Panc1 (cell line): ENCODE measurements around the gene UAP1L1. TPM values are rescaled to one million over a fixed set of nuclear protein-coding genes. Genes with fewer than 3 reads are reported as not detected.

Source experiments
- ATAC-seq: fragments of 200-7000 bp; cut with Tn5 transposase; 2 replicates; pipeline ENCODE4 v1.9.1; 2020; ENCODE audit warnings: mild to moderate bottlenecking, moderate library complexity
- BruUV-seq: library from RNA; stranded (reverse); fragments of 400-500 nt; replicated peaks from 2 replicates; lab custom pipeline; 2021; lab: Mats Ljungman, UMichigan
- CTCF ChIA-PET: fragments of 300-600 bp; sonication (Branson Sonifier 250); formaldehyde crosslinking; loops from one replicate; lab custom pipeline; 2022; ENCODE audit warnings: antibody characterized with exemption; lab: Charles Lee
- POLR2A ChIA-PET: fragments of 300-600 bp; sonication (Branson Sonifier 250); formaldehyde crosslinking; loops from one replicate; lab custom pipeline; 2022; ENCODE audit warnings: antibody characterized with exemption; lab: Charles Lee
- DNase-seq: peaks from one replicate; pipeline ENCODE4 v3.0.0-alpha.2; 2010; ENCODE audit warnings: low read depth, low spot score
- H3K27ac ChIP-seq: 2 replicates; pipeline ENCODE4 v1.5.1; 2011; ENCODE audit warnings: mild to moderate bottlenecking, low read length, inconsistent platforms
- H3K27me3 ChIP-seq: fragments of 200-500 bp; sonication (Bioruptor generic); 2 replicates; pipeline ENCODE4 v1.6.0; 2014; ENCODE audit warnings: low read length, inconsistent platforms; ENCODE audit not compliant: control insufficient read depth, insufficient read depth
- H3K36me3 ChIP-seq: fragments of 200-500 bp; sonication (Bioruptor generic); 2 replicates; pipeline ENCODE4 v1.5.1; 2014; ENCODE audit warnings: inconsistent platforms, mild to moderate bottlenecking, low read length, moderate library complexity; ENCODE audit not compliant: control insufficient read depth, insufficient read depth
- H3K4me1 ChIP-seq: 2 replicates; pipeline ENCODE4 v1.5.1; 2011; ENCODE audit warnings: inconsistent platforms, mild to moderate bottlenecking, low read length, moderate library complexity; ENCODE audit not compliant: control insufficient read depth, insufficient read depth
- H3K4me3 ChIP-seq, 2 experiments: 2 replicates each; pipeline ENCODE4 v1.5.1; 2011 to 2012; ENCODE audit warnings: low read depth in 2 of 2, low read length in 2 of 2, mild to moderate bottlenecking in 2 of 2, inconsistent platforms in 1 of 2, moderate library complexity in 1 of 2
- H3K9me3 ChIP-seq: fragments of 200-500 bp; sonication (Bioruptor generic); 2 replicates; pipeline ENCODE4 v1.5.1; 2014; ENCODE audit warnings: low read depth, mild to moderate bottlenecking, inconsistent platforms, low read length, moderate library complexity; ENCODE audit not compliant: control insufficient read depth, insufficient read depth
- CTCF ChIP-seq: fragments of 450-650 bp; IDR thresholded peaks from 2 replicates; pipeline ENCODE4 v1.5.1; 2017; ENCODE audit warnings: mild to moderate bottlenecking
- POLR2AphosphoS5 ChIP-seq: IDR thresholded peaks from 2 replicates; pipeline ENCODE4 v1.6.1; 2012; ENCODE audit warnings: mild to moderate bottlenecking, low read depth, low read length, moderate library complexity
- REST ChIP-seq, 2 experiments: IDR thresholded peaks; 2 replicates each; pipeline ENCODE4 v1.6.1; 2011 to 2012; ENCODE audit warnings: low read depth in 2 of 2, control low read depth in 1 of 2, low read length in 1 of 2, mild to moderate bottlenecking in 1 of 2, moderate library complexity in 1 of 2; ENCODE audit not compliant: insufficient read depth in 1 of 2
- SIN3A ChIP-seq: IDR thresholded peaks from 2 replicates; pipeline ENCODE4 v1.6.1; 2012; ENCODE audit warnings: low read depth, mild to moderate bottlenecking, low read length, moderate library complexity, borderline replicate concordance; ENCODE audit not compliant: insufficient read depth
- TCF7L2 ChIP-seq: IDR thresholded peaks from 2 replicates; pipeline ENCODE4 v1.6.1; 2011; ENCODE audit warnings: mild to moderate bottlenecking, low read depth, low read length, inconsistent platforms
- in situ Hi-C: cut with HindIII; loops from 2 replicates; pipeline ENCODE4 v1.10.0; 2016; ENCODE audit warnings: low sequenced_read_pairs, low pct_unique_long_range_greater_than_20kb
- intact Hi-C: fragments of 100-400 bp; cut with micrococcal nuclease; formaldehyde crosslinking; loops from one replicate; pipeline ENCODE4 v1.10.0; 2022; ENCODE audit not compliant: unreplicated experiment
- total RNA-seq: library from RNA; stranded (reverse); gene quantifications from one replicate; pipeline ENCODE4 v1.2.1, GENCODE V29; 2021; ENCODE audit not compliant: unreplicated experiment

UAP1L1 gene
- total RNA-seq, 1 experiment from 2014 or later: 23.1 TPM

DNA sequence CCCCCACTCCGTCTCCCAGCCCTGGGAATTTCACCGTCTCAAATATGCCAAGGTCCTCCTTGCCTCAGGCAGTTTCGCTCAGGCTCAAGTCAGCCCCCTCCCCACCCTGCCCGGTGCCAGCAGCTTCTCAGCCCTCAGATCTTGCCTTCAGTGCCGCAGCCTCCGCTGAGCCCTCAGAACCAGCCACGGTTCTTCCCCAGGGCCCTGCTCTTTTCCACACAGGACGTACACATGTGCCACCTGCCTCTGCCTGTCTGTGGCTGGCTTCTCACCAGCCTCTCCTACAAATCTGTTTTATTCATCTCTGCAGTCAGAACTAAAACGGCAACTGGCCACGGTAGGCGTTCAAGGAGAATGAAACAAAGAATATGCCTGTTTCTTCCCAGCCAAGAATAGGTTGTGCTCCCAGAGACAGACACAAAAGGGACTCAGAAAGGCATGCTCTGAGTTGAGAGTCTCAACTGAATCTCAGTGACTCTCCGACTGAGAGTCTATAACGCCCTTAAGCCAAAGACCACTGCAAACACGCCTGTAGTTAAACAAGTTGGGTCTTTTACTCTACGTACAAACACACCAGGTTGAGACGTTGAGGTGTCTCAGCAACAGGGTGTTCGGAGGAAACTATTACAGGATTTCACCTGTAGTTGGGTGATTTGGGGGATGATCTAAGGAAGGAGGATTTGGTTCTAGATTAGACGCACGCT, 51.0 kb downstream of the UAP1L1 start:
- Histone ChIP-seq H3K4me3 (peak overlapping the region; percentile 68 to 75), H3K27me3 (no peaks in the 10 kb centered on the region), H3K36me3 (0 out of 2 replicates have a peak, but pooled peaks cover 3% of the 10 kb centered on the region), H3K4me1 (peaks cover 3% of the 10 kb centered on the region; the same call in 1 of the 2 replicates), H3K9me3 (no peaks in the 10 kb centered on the region), H3K27ac (peak overlapping the region; percentile 91)
- in situ Hi-C loops (no loop called here), intact Hi-C loops (no loop called here)
- ATAC-seq (no peak), DNase-seq (no peak)
- ChIA-PET POLR2A (no interaction called here), CTCF (interaction anchor here (0.7 to 0.8 kb wide), 2 partner anchors 34 to 88 kb away, joined by 5 to 7 read pairs; no protein-coding TSS in a partner anchor)
- BruUV-seq: no TSS peak
- no peak for TF ChIP-seq SIN3A

DNA sequence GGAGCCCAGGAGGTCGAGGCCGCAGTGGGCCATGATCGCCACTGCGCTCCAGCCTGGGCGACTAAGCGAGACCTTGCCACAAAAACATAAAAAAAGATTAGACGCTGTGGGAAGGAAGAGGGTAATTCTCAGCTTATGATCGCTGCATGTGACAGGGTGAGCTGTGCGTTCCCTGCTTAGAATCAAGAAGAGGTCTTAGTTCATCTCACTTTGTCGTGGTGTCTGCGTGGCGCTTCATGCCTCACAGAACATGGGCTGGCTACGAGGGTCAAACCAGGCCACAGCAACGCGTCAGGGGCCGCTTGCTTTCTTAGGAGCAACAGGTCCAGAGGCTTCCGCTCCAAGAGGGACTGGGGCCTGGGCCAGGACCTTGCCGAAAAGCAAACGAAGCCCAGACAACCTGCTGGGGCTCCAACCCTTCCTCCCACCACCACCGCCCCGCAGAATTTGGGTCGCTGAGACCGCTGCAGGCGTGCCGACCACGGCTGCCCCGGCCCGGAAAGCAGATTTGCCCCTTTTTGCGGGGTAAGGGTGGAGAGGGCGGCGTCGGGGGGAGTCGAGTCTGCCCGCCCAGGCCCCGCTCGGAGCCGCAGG, 51.6 kb downstream of the UAP1L1 start:
- Histone ChIP-seq H3K9me3 (no peaks in the 10 kb centered on the region), H3K4me1 (peaks cover 3% of the 10 kb centered on the region; the same call in 1 of the 2 replicates), H3K27me3 (no peaks in the 10 kb centered on the region), H3K36me3 (0 out of 2 replicates have a peak, but pooled peaks cover 3% of the 10 kb centered on the region), H3K27ac (peak overlapping the region; percentile 91), H3K4me3 (peak overlapping the region; percentile 68 to 75)
- ChIA-PET POLR2A (interaction anchor here (0.8 to 1.1 kb wide), 2 partner anchors 48 to 78 kb away, joined by 3 to 4 read pairs; no protein-coding TSS in a partner anchor), CTCF (interaction anchor here (1.0 kb wide), 1 partner anchor 100 kb away, joined by 3 read pairs; no protein-coding TSS in a partner anchor)
- no TSS peak for BruUV-seq
- ATAC-seq: peak; percentile 7; the same call in 1 of the 2 replicates
- DNase-seq: no peak
- intact Hi-C loops (no loop called here), in situ Hi-C loops (no loop called here)
- TF ChIP-seq REST (IDR thresholded peaks at IDR 0.05; ENCODE audit: insufficient read depth in 1 of 2, low read depth in 2 of 2, low read length in 1 of 2): no peak
- no peak for TF ChIP-seq POLR2AphosphoS5
- no peak for TF ChIP-seq CTCF
- no peak for TF ChIP-seq SIN3A
- TF ChIP-seq TCF7L2: no peak
